ENCODE data around the gene PPFIA1.

PPFIA1 gene

GRCh38 chr11:70407121-70407520, 136.6 kb downstream of the PPFIA1 start:
- TF ChIP-seq NFIC (IDR thresholded peaks at IDR 0.05) = no peak
- TF ChIP-seq RAD21 (IDR thresholded peaks at IDR 0.05; ENCODE audit: low read depth) = no peak
- TF ChIP-seq EGR1 (IDR thresholded peaks at IDR 0.05) = no peak
- no peak for TF ChIP-seq MAX (IDR thresholded peaks at IDR 0.05)
- TF ChIP-seq FOXM1 (IDR thresholded peaks at IDR 0.05; ENCODE audit: borderline replicate concordance, low read depth) = no peak
- TF ChIP-seq, protein P1, sequence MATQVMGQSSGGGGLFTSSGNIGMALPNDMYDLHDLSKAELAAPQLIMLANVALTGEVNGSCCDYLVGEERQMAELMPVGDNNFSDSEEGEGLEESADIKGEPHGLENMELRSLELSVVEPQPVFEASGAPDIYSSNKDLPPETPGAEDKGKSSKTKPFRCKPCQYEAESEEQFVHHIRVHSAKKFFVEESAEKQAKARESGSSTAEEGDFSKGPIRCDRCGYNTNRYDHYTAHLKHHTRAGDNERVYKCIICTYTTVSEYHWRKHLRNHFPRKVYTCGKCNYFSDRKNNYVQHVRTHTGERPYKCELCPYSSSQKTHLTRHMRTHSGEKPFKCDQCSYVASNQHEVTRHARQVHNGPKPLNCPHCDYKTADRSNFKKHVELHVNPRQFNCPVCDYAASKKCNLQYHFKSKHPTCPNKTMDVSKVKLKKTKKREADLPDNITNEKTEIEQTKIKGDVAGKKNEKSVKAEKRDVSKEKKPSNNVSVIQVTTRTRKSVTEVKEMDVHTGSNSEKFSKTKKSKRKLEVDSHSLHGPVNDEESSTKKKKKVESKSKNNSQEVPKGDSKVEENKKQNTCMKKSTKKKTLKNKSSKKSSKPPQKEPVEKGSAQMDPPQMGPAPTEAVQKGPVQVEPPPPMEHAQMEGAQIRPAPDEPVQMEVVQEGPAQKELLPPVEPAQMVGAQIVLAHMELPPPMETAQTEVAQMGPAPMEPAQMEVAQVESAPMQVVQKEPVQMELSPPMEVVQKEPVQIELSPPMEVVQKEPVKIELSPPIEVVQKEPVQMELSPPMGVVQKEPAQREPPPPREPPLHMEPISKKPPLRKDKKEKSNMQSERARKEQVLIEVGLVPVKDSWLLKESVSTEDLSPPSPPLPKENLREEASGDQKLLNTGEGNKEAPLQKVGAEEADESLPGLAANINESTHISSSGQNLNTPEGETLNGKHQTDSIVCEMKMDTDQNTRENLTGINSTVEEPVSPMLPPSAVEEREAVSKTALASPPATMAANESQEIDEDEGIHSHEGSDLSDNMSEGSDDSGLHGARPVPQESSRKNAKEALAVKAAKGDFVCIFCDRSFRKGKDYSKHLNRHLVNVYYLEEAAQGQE (IDR thresholded peaks at IDR 0.05; ENCODE audit: low read depth) = no peak
- TF ChIP-seq YY1 (IDR thresholded peaks at IDR 0.05; ENCODE audit: low read depth) = no peak
- TF ChIP-seq TEAD4 (IDR thresholded peaks at IDR 0.05) = no peak
- TF ChIP-seq TCF12 (IDR thresholded peaks at IDR 0.05; ENCODE audit: low read depth) = no peak
- no peak for TF ChIP-seq ZBTB7A (IDR thresholded peaks at IDR 0.05; ENCODE audit: low read depth)
- no peak for TF ChIP-seq USF1 (IDR thresholded peaks at IDR 0.05)

DNA sequence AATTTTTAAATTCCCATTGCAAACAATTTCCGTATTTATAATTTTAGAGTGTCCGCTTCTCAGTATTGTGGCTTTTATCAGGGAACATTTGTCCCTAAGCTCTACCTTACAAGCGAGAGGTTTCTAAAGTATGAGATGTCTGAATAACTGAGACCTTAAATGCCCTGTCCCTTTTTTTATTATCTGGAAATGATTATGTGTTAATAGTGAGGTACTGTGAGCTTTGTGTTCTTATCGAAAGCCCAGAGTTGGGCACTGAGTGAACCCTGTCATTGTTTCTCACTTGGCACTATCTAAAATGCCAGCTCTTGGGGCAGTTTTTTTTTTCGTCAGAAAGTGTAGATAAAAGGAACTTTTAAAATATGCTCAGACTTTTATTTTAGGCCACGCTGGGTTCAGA, 137.3 kb downstream of the PPFIA1 start:
- TF ChIP-seq ZBTB7A (IDR thresholded peaks at IDR 0.05; ENCODE audit: low read depth) = no peak
- TF ChIP-seq CREB1 (IDR thresholded peaks at IDR 0.05; ENCODE audit: low read depth) = no peak
- TF ChIP-seq NFIC (IDR thresholded peaks at IDR 0.05) = no peak
- no peak for TF ChIP-seq USF1 (IDR thresholded peaks at IDR 0.05)
- TF ChIP-seq EGR1 (IDR thresholded peaks at IDR 0.05) = no peak
- TF ChIP-seq MAX (IDR thresholded peaks at IDR 0.05) = no peak
- no peak for TF ChIP-seq TAF1 (IDR thresholded peaks at IDR 0.05; ENCODE audit: low read depth)

- no peak for TF ChIP-seq EP300 (IDR thresholded peaks at IDR 0.05; ENCODE audit: borderline replicate concordance)
- TF ChIP-seq CREB1 (IDR thresholded peaks at IDR 0.05; ENCODE audit: low read depth) = no peak
- no peak for TF ChIP-seq EGR1 (IDR thresholded peaks at IDR 0.05)
- no peak for TF ChIP-seq MAX (IDR thresholded peaks at IDR 0.05)
- TF ChIP-seq, protein P1 (IDR thresholded peaks at IDR 0.05; ENCODE audit: low read depth) = no peak
- no peak for TF ChIP-seq YY1 (IDR thresholded peaks at IDR 0.05; ENCODE audit: low read depth)
Observed at GRCh38 chr11:70409437-70409836, 138.9 kb downstream of the PPFIA1 start.

DNA sequence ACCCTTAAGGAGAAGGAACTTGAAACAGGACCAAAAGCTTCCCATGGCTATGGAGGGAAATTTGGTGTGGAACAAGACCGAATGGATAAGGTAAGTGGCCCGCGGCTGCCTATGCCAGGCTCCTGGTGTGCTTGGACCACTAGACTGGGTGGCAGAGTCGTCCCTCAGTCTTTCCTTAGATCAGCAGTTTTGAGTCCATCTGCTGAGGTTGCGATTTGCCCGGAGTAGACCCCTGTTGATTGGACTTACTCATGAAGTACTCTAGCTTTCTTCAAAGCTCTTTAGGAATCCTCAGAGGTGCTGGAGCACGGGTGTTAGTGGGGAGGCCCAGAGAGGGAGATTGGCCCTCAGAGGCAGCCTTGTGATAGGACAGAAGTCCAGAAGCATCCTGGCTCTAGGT, 139.4 kb downstream of the PPFIA1 start:
- no peak for TF ChIP-seq FOXM1 (IDR thresholded peaks at IDR 0.05; ENCODE audit: borderline replicate concordance, low read depth)
- TF ChIP-seq YY1 (IDR thresholded peaks at IDR 0.05; ENCODE audit: low read depth) = no peak
- TF ChIP-seq MAX (IDR thresholded peaks at IDR 0.05) = no peak
- no peak for TF ChIP-seq NFIC (IDR thresholded peaks at IDR 0.05)
- TF ChIP-seq CEBPB (IDR thresholded peaks at IDR 0.05) = no peak
- TF ChIP-seq ZBTB7A (IDR thresholded peaks at IDR 0.05; ENCODE audit: low read depth) = no peak
- no peak for TF ChIP-seq CREB1 (IDR thresholded peaks at IDR 0.05; ENCODE audit: low read depth)
- TF ChIP-seq TEAD4 (IDR thresholded peaks at IDR 0.05) = no peak
- TF ChIP-seq, protein P1 (IDR thresholded peaks at IDR 0.05; ENCODE audit: low read depth) = no peak
- TF ChIP-seq TCF12 (IDR thresholded peaks at IDR 0.05; ENCODE audit: low read depth) = no peak
- no peak for TF ChIP-seq RAD21 (IDR thresholded peaks at IDR 0.05; ENCODE audit: low read depth)
- TF ChIP-seq TAF1 (IDR thresholded peaks at IDR 0.05; ENCODE audit: low read depth) = no peak
- no peak for TF ChIP-seq EGR1 (IDR thresholded peaks at IDR 0.05)
- no peak for TF ChIP-seq USF1 (IDR thresholded peaks at IDR 0.05)
- TF ChIP-seq EP300 (IDR thresholded peaks at IDR 0.05; ENCODE audit: borderline replicate concordance) = no peak
